Nephron (organoid): ENCODE measurements around the gene SPATS2L.
A peak's percentile ranks its signal among the peaks of the same experiment; 100 is the strongest.

Source experiments
- H3K27ac Mint-ChIP-seq, 3 experiments: 2 replicates each; pipeline ENCODE4 v1.8.0; 2020; ENCODE audit warnings: mixed read lengths in 3 of 3, mild to moderate bottlenecking in 2 of 3, moderate library complexity in 1 of 3
- H3K27me3 Mint-ChIP-seq: 2 replicates; pipeline ENCODE4 v1.8.0; 2021; ENCODE audit warnings: low read depth, mild to moderate bottlenecking, moderate library complexity, mixed read lengths
- H3K36me3 Mint-ChIP-seq: 2 replicates; pipeline ENCODE4 v1.8.0; 2020; ENCODE audit warnings: low read depth, mixed read lengths
- H3K4me1 Mint-ChIP-seq: 2 replicates; pipeline ENCODE4 v1.8.0; 2020; ENCODE audit warnings: mixed read lengths
- H3K4me3 Mint-ChIP-seq, 3 experiments: 2 replicates each; pipeline ENCODE4 v1.8.0; 2020; ENCODE audit warnings: mild to moderate bottlenecking in 3 of 3, mixed read lengths in 3 of 3, moderate library complexity in 2 of 3
- H3K9me3 Mint-ChIP-seq: 2 replicates; pipeline ENCODE4 v1.8.0; 2020; ENCODE audit warnings: mixed read lengths
- TF ChIP-seq, protein P1 (sequence below), 3 experiments: fragments of 200-600 bp; sonication (generic); IDR thresholded peaks; one replicate each; pipeline ENCODE4 v1.5.0; 2021; ENCODE audit warnings: antibody characterized with exemption in 3 of 3; ENCODE audit not compliant: unreplicated experiment in 3 of 3

SPATS2L gene

DNA sequence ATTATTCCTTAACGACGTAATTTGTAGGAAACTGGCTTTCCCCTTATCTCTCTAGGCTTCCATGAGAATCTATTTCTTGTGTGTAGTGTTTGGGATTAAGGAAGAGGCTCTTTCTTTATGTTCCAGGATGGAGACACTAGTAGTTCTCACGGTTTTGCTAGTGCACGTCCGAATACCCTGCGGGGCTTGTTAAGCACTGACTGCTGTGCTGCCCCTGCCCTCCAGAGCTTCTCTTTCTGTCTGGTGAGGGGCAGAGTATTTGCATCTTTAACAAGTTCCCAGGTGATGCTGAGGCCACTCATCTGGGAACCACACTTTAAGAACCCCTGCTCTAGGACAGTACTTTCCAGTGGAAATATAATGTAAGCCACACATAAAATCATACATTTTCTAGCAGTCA lies 76.4 kb downstream of the SPATS2L start:
- H3K36me3 Mint-ChIP-seq = peaks cover 11% of the 10 kb centered on the region
- TF ChIP-seq, protein P1, sequence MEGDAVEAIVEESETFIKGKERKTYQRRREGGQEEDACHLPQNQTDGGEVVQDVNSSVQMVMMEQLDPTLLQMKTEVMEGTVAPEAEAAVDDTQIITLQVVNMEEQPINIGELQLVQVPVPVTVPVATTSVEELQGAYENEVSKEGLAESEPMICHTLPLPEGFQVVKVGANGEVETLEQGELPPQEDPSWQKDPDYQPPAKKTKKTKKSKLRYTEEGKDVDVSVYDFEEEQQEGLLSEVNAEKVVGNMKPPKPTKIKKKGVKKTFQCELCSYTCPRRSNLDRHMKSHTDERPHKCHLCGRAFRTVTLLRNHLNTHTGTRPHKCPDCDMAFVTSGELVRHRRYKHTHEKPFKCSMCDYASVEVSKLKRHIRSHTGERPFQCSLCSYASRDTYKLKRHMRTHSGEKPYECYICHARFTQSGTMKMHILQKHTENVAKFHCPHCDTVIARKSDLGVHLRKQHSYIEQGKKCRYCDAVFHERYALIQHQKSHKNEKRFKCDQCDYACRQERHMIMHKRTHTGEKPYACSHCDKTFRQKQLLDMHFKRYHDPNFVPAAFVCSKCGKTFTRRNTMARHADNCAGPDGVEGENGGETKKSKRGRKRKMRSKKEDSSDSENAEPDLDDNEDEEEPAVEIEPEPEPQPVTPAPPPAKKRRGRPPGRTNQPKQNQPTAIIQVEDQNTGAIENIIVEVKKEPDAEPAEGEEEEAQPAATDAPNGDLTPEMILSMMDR (IDR thresholded peaks at IDR 0.05; ENCODE audit: unreplicated experiment in 3 of 3) = no peak
- no peak overlapping the region for H3K4me3 Mint-ChIP-seq
- peaks cover 50% of the 10 kb centered on the region for H3K4me1 Mint-ChIP-seq
- no peaks in the 10 kb centered on the region for H3K9me3 Mint-ChIP-seq
- H3K27me3 Mint-ChIP-seq = no peaks in the 10 kb centered on the region
- H3K27ac Mint-ChIP-seq = peak overlapping the region in 2 of 3 experiments; percentile 58 to 76

DNA sequence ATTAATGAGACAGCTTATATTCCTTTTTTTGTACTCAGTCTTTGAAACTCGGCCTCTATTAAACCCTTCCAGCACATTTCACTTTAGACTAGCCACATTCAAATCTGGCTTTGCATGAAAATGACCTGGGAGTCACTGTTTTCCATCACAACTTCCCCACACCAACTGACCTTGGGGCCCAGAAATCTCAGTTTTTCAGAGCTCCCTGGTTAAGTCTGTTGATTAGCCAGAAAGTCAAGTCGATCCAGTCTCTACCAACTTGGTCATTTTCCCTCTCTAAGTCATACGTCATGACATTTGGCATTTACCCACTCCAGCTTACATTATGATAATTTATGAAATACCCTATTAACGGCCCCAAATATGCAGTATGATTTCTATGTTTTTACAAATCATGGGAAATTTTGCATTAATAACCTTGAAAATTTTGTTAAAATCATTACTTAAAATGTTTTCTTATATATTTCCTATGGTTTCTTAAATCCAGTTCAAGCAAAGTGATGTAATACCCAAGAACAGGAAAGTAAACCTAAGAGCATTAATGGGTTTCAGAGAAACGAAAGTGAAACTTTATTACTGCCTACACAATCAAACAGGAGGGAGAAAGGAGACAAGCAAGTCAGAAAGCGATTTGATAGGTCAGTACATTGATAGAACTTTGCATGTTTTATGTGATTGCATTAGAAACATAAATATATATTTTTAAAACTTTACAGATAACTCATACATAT lies 77.1 kb downstream of the SPATS2L start:
- H3K27ac Mint-ChIP-seq = peak overlapping the region; percentile 1 to 76 (median 52)
- TF ChIP-seq, protein P1 (IDR thresholded peaks at IDR 0.05; ENCODE audit: unreplicated experiment in 3 of 3) = no peak

DNA sequence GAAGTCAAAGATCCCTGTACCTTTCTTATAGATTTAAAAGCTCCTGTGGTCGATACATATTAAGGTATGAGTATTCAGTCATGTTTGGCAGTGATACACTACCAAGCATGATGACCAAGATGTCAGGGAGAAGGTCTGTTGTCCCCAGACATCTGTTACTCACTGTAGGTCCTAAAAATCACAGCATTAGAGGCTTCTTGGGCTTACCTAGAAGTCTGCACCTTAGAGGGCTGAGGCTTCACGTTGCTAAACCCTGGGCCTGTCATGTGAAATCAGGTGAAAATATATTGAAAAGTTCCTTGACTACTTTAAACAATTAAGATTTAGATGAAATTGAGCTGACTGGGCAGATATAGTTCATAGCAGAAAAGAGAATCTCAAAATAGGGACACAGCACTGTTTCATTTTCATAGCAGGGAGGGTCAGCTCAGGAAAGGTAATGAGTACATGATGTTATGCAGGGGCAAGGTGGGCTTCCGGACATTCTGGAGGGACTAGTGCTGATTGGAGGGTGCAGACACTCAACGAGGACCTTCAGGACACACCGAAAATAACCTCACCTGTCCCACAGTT lies 78.7 kb downstream of the SPATS2L start:
- peaks cover 31% of the 10 kb centered on the region for H3K36me3 Mint-ChIP-seq
- H3K27me3 Mint-ChIP-seq = no peaks in the 10 kb centered on the region
- no peaks in the 10 kb centered on the region for H3K9me3 Mint-ChIP-seq
- H3K27ac Mint-ChIP-seq = peak overlapping the region in 1 of 3 experiments; percentile 21
- no peak overlapping the region for H3K4me3 Mint-ChIP-seq
- peaks cover 27% of the 10 kb centered on the region for H3K4me1 Mint-ChIP-seq
- TF ChIP-seq, protein P1 (IDR thresholded peaks at IDR 0.05; ENCODE audit: unreplicated experiment in 3 of 3) = no peak

More for the DNA sequence above, 77.1 kb downstream of the SPATS2L start:
- Mint-ChIP-seq H3K4me3 (peak overlapping the region in 2 of 3 experiments; percentile 2 to 11), H3K27me3 (no peaks in the 10 kb centered on the region), H3K36me3 (peaks cover 15% of the 10 kb centered on the region), H3K4me1 (peaks cover 43% of the 10 kb centered on the region), H3K9me3 (no peaks in the 10 kb centered on the region)

DNA sequence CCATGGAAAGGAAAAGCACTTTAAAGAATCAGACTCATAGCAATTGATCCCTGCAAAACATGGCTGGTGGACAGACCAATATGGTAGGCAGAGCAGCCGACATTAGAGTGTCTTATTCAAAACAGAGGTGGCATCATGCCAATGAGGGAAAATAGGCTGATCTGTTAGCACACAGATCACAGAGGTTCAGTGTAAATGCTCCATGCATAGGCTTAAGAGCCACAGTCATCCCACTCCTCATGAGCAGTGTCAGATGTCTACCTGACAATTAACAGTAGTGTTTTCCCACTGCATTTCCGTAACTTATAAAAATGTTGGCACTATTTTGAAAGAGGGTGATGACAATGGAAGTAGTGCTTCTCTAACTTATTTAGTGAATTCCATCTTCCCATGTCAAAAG lies 86.7 kb downstream of the SPATS2L start:
- Mint-ChIP-seq H3K4me1 (peaks cover 14% of the 10 kb centered on the region), H3K27me3 (no peaks in the 10 kb centered on the region), H3K36me3 (peaks cover 47% of the 10 kb centered on the region), H3K4me3 (no peak overlapping the region), H3K27ac (no peak overlapping the region), H3K9me3 (peaks cover 6% of the 10 kb centered on the region)
- TF ChIP-seq, protein P1 (IDR thresholded peaks at IDR 0.05; ENCODE audit: unreplicated experiment in 3 of 3) = no peak

DNA sequence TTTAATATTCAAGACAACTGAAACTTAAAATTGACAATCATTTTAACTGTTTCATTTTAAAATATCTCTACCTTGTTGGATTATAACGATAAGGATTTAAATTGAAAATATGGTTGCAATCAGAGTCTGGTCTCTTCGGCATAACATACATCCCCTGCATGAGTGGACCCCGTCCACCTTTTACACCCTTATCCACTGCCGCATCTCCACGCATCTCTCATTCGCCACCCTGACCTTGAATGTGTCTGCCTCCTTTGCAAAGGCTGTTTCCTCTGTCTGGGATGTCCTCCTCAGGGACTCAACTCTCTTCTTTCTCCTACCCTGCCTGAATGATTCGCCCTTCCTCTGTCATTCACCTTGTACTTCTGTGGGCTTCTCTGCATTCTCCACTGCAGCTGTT lies 87.6 kb downstream of the SPATS2L start:
- Mint-ChIP-seq H3K27me3 (no peaks in the 10 kb centered on the region), H3K4me3 (no peak overlapping the region), H3K36me3 (peaks cover 42% of the 10 kb centered on the region), H3K9me3 (peaks cover 6% of the 10 kb centered on the region), H3K4me1 (peaks cover 14% of the 10 kb centered on the region), H3K27ac (peak overlapping the region in 1 of 3 experiments; percentile 2)
- TF ChIP-seq, protein P1 (IDR thresholded peaks at IDR 0.05; ENCODE audit: unreplicated experiment in 3 of 3) = no peak
